NB4 (cell line): ENCODE results near the gene KIF5C.

Experiments
- DNase-seq: peaks from one replicate; pipeline ENCODE4 v3.0.0; 2010; ENCODE audit warnings: low read depth
- H3K4me3 ChIP-seq: one replicate; pipeline ENCODE4 v1.5.1; 2011; ENCODE audit warnings: mild to moderate bottlenecking, low read depth, low read length, moderate library complexity
- MAX ChIP-seq: IDR thresholded peaks from 2 replicates; pipeline ENCODE4 v1.6.1; 2011; ENCODE audit warnings: low read depth, low read length
- MYC ChIP-seq: IDR thresholded peaks from 2 replicates; pipeline ENCODE4 v1.6.1; 2011; ENCODE audit warnings: low read depth, low read length
- POLR2A ChIP-seq: IDR thresholded peaks from 2 replicates; pipeline ENCODE4 v1.6.1; 2011; ENCODE audit warnings: mild to moderate bottlenecking; ENCODE audit not compliant: insufficient read length; ENCODE audit errors: extremely low read depth
- TF ChIP-seq, protein P1 (sequence below): IDR thresholded peaks from one replicate; pipeline ENCODE4 v1.5.1; 2012; ENCODE audit warnings: low read depth, low read length

KIF5C gene

GRCh38 chr2:148993351-148993750, 118.3 kb downstream of the KIF5C start:
- TF ChIP-seq, protein P1, sequence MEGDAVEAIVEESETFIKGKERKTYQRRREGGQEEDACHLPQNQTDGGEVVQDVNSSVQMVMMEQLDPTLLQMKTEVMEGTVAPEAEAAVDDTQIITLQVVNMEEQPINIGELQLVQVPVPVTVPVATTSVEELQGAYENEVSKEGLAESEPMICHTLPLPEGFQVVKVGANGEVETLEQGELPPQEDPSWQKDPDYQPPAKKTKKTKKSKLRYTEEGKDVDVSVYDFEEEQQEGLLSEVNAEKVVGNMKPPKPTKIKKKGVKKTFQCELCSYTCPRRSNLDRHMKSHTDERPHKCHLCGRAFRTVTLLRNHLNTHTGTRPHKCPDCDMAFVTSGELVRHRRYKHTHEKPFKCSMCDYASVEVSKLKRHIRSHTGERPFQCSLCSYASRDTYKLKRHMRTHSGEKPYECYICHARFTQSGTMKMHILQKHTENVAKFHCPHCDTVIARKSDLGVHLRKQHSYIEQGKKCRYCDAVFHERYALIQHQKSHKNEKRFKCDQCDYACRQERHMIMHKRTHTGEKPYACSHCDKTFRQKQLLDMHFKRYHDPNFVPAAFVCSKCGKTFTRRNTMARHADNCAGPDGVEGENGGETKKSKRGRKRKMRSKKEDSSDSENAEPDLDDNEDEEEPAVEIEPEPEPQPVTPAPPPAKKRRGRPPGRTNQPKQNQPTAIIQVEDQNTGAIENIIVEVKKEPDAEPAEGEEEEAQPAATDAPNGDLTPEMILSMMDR = no peak
- no peak for TF ChIP-seq MAX
- TF ChIP-seq POLR2A = no peak
- TF ChIP-seq MYC = no peak
- DNase-seq = no peak
- no peak overlapping the region for H3K4me3 ChIP-seq

- DNase-seq = no peak
- H3K4me3 ChIP-seq = no peak overlapping the region
- no peak for TF ChIP-seq MAX
- TF ChIP-seq, protein P1 = no peak
- no peak for TF ChIP-seq MYC
- TF ChIP-seq POLR2A = no peak
Measured at GRCh38 chr2:148994341-148994740, 119.3 kb downstream of the KIF5C start.

DNA sequence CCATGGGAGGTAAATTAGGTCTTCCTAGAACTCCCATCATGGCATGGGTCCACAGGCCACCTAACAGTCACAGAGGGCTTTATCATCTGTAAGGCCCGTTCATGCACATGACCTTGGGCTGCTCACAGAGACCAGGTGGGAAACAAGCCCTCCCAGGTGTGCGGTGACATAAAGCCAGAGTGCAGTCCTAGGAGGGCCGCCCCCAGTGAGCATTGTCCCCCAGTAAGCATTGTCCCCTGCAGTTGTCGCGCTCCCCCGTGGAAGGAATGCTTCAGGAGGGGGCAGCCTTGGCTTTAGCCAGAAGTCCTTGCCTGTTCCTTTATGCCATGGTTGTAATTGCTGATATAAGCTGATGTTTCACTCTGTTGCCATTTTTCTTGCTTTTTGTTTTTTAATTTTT, 121.8 kb downstream of the KIF5C start:
- TF ChIP-seq, protein P1 = no peak
- no peak for TF ChIP-seq MYC
- TF ChIP-seq POLR2A = no peak
- TF ChIP-seq MAX = no peak
- no peak for DNase-seq

DNA sequence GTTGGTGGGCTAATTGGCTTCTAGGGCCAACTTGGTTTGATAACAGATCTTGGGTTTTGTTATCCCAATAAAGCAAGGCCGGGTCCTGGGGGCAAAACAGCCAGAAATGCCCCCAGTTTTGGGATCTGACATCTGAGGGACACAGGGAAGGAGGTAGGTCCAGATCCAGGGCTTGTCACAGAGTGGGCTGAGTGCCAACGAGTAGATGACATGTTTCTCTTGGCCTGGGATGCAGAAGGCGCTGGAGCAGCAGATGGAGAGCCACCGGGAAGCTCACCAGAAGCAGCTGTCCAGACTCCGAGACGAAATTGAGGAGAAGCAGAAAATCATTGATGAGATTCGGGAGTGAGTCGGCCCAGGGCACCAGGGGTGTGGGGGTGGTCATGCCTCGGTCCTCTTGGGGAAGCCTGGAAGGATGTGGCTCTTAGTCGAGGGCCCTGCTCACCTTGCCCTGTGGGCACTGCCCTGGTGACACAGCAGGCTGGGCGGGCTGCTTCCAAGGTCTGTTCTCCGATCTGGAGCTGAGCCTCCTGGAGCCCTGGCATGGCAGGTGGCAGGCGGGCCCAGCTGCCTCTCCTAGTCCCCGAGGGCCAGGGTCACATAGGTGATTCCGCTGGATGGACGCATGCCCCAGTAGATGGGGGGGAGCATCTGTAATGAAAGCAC, 123.3 kb downstream of the KIF5C start:
- DNase-seq = no peak
- no peak overlapping the region for H3K4me3 ChIP-seq
- no peak for TF ChIP-seq MAX
- no peak for TF ChIP-seq MYC
- no peak for TF ChIP-seq POLR2A
- TF ChIP-seq, protein P1 = no peak

More for the DNA sequence above, 121.8 kb downstream of the KIF5C start:
- H3K4me3 ChIP-seq = no peak overlapping the region

DNA sequence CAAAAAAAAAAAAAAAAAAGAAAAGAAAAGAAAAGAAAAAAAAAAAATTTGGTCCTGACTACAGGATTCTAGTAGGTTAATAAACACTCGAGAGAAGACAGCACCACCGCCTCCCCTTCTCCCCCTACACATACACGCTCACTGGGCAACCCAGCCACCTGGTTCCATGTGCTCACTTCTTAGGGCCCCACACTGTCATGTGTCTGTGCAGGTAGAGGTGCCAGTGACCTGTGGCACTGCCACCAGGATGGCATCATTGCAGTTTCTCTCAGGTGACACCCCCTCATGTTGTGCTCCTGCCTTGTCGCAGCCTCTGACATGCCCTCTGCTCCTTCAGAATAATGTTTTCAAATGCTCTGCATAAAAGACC, 123.8 kb downstream of the KIF5C start:
- DNase-seq = no peak

More for the DNA sequence above, 123.8 kb downstream of the KIF5C start:
- TF ChIP-seq, protein P1 = no peak
- TF ChIP-seq MAX (no peak), POLR2A (no peak), MYC (no peak)
- no peak overlapping the region for H3K4me3 ChIP-seq
